Ecto neural progenitor cell (in vitro differentiated cells): ENCODE measurements around the gene PHKA1.
A peak's percentile ranks its signal among the peaks of the same experiment; 100 is the strongest.
"Not testable (repeated sequence)": the region's sequence is repeated elsewhere in the genome, so short reads cannot be mapped to it uniquely, and the experiment has no call there.

Source experiments
- DNase-seq: peaks from one replicate; pipeline ENCODE4 v3.0.0-alpha.2; 2018; ENCODE audit warnings: low spot score

Gene PHKA1

DNA sequence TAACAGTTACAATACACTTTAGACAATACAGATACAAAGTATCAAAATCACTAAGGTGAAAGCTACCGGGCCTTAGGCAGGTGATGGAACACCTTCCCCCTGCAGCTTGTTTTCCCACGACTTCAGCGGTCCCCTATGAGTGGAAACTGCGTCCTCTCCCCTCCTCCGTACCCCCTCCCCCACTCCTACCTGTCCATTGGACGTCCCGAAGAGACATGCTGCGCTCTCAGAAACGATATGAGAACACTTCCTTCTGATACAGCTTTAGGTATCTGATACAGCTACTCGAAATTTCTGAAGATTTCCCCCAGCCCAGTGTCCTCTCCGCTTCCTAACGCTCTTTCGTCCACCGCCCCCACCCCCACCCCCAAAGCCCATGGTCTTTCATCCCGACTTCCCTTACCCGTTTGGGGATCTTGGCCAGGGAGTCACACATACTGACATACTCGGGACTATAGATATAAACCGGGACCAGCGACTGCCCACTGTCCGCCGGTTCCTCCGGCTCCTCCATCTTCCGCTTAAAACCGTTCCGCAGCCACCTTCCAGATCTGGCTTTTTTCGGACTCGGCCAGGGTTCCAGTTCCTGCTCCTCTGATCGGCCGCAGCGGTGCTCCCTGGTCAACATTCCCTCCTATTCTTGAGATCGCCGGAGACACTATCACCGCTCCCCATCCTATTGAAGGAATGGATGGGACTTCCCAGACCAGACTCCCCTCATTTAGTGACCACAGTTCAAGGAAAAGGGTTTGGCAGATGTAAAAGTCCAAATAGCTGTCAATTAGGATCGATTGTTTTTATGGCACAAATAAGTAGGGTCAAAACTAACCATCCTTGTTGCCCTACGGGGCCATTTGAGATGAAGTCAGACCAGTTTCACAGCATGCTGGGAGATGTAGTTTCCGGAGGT is 141.6 kb downstream of the PHKA1 start, which contains the start of gene HDAC8:
TSS of gene HDAC8 (minus strand) at position 596 of the 910 bp plus-strand sequence. CDS start at position 514, 82 bp downstream.
- DNase-seq, result peak; percentile 74

GRCh38 chrX:72569786-72570185 is 144.3 kb downstream of the PHKA1 start:
- no peak for DNase-seq

- DNase-seq, result no peak
These were observed 145.6 kb downstream of the PHKA1 start for GRCh38 chrX:72568406-72569092.

GRCh38 chrX:72566448-72566847 is 147.7 kb downstream of the PHKA1 start:
- no peak for DNase-seq

DNA sequence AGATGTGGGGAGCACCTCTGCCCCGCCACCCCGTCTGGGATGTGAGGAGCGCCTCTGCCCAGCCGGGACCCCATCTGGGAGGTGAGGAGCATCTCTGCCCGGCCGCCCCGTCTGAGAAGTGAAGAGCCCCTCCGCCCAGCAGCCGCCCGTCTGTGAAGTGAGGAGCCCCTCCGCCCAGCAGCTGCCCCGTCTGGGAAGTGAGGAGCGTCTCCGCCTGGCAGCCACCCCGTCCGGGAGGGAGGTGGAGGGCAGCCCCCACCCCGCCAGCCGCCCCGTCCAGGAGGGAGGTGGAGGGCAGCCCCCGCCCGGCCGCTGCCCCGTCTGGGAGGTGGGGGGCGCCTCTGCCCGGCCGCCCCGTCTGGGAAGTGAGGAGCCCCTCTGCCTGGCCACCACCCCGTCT is 154.5 kb downstream of the PHKA1 start:
- DNase-seq, result not testable (repeated sequence)

- DNase-seq, result peak; percentile 75
These were observed 159.5 kb downstream of the PHKA1 start for GRCh38 chrX:72554448-72555140.

DNA sequence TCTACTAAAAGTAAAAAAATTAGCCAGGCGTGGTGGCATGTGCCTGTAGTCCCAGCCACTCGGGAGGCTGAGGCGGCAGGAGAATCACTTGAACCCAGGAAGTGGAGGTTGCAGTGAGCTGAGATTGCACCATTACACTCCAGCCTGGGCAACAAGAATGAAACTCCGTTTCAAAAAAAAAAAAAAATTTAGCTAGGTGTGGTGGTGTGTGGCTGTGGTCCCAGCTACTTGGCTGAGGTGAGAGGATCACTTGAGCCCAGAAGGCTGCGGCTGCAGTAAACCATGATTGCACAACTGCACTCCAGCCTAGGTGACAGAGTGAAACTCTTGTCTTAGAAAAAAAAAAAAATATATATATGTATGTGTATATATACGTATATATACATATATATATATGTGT is 161.7 kb downstream of the PHKA1 start:
- not testable (repeated sequence) for DNase-seq

DNA sequence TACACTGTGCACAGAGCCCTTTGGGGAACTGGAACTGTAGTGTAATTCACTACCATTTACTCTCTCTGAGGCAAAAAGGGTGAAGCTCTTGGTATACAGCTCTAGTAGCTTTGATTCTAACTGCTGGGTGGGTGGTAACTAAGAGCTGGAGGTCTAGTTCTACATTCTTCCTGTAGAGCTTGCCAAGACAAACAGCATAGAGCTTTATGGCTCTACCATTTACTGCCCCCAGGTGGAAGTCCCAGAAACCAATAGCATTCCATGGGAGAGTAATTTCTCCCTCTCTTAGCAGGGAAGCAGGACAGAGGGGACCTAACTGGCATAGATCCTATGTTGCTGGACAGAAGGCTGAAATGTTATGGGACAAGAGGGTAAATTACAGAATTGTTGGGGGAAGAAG is 168.1 kb downstream of the PHKA1 start:
- no peak for DNase-seq

- no peak for DNase-seq
These were observed 173.8 kb downstream of the PHKA1 start for GRCh38 chrX:72540318-72540717.

DNA sequence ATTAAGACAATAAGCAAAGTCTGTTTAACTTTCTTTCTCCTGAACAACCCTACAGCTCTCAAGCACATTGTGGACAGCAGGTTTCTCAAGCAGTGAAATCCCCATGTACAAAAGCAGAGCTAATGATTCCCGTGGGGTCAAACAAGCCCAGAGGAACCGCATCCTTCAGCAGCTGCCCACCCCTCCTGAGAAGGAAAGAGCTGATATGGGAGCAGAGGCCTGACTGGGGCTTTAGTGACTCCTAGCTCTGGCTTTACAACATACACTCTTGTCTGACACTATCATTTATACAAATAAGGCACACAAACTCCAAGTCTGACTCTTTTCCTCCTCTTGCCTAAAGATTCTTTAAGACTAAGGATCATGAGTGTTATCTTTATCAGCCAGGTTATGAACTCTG is 174.3 kb downstream of the PHKA1 start:
- DNase-seq, result no peak

- DNase-seq, result no peak
These were observed 177.6 kb downstream of the PHKA1 start for GRCh38 chrX:72536542-72536941.

DNA sequence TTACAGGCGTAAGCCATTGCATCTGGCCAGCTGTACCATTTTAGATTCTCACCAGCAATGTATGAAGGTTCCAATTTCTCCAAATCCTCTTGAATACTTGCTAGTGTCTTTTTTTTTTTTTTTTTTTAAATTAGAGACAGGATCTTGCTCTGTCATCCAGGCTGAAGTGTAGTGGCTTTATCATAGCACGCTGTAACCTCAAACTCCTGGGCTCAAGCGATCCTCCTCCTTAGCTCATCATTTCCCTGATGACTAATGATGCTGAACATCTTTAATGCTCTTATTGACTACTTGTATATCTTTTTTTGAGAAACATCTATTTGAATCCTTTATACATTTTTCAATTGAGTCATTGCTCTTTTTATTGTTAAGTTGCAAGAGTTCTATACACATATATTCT is 181.7 kb downstream of the PHKA1 start:
- no peak for DNase-seq
